HUES6 (cell line): Measurements from ENCODE around the gene IL18.

Experiments used
- H3K27ac ChIP-seq: 2 replicates; pipeline ENCODE4 v1.7.0; 2013; ENCODE audit warnings: low read depth, mild to moderate bottlenecking, low read length, inconsistent platforms
- H3K27me3 ChIP-seq: 2 replicates; pipeline ENCODE4 v1.6.1; 2013; ENCODE audit warnings: low read length; ENCODE audit not compliant: control insufficient read depth, insufficient read depth
- H3K36me3 ChIP-seq: 2 replicates; pipeline ENCODE4 v1.6.1; 2013; ENCODE audit warnings: low read length; ENCODE audit not compliant: control insufficient read depth, insufficient read depth
- H3K4me1 ChIP-seq: 2 replicates; pipeline ENCODE4 v1.6.1; 2013; ENCODE audit warnings: low read length; ENCODE audit not compliant: control insufficient read depth, insufficient read depth
- H3K4me3 ChIP-seq: 2 replicates; pipeline ENCODE4 v1.5.1; 2013; ENCODE audit warnings: low read depth, low read length
- H3K9ac ChIP-seq: one replicate; pipeline ENCODE4 v1.6.1; 2013; ENCODE audit warnings: mild to moderate bottlenecking, low read length
- H3K9me3 ChIP-seq: 2 replicates; pipeline ENCODE4 v1.6.1; 2013; ENCODE audit warnings: low read depth, low read length; ENCODE audit not compliant: control insufficient read depth, insufficient read depth

The IL18 gene

GRCh38 chr11:112186304-112186703, 22.4 kb upstream of the IL18 start:
- Histone ChIP-seq H3K27me3 (no peaks in the 10 kb centered on the region), H3K9me3 (no peaks in the 10 kb centered on the region), H3K4me1 (no peaks in the 10 kb centered on the region), H3K4me3 (no peak overlapping the region), H3K36me3 (no peaks in the 10 kb centered on the region), H3K9ac (no peak overlapping the region), H3K27ac (no peak overlapping the region)

GRCh38 chr11:112185883-112186282, 22.0 kb upstream of the IL18 start:
- Histone ChIP-seq H3K4me3 (no peak overlapping the region), H3K9ac (no peak overlapping the region), H3K27me3 (no peaks in the 10 kb centered on the region), H3K9me3 (no peaks in the 10 kb centered on the region), H3K36me3 (no peaks in the 10 kb centered on the region), H3K27ac (no peak overlapping the region), H3K4me1 (no peaks in the 10 kb centered on the region)

GRCh38 chr11:112182867-112183266, 19.0 kb upstream of the IL18 start:
- no peak overlapping the region for H3K9ac ChIP-seq
- H3K9me3 ChIP-seq: no peaks in the 10 kb centered on the region
- H3K27ac ChIP-seq: no peak overlapping the region
- H3K27me3 ChIP-seq: no peaks in the 10 kb centered on the region
- no peaks in the 10 kb centered on the region for H3K4me1 ChIP-seq
- no peak overlapping the region for H3K4me3 ChIP-seq
- no peaks in the 10 kb centered on the region for H3K36me3 ChIP-seq

GRCh38 chr11:112179601-112180000, 15.7 kb upstream of the IL18 start:
- Histone ChIP-seq H3K9ac (no peak overlapping the region), H3K4me3 (no peak overlapping the region), H3K27ac (no peak overlapping the region), H3K4me1 (no peaks in the 10 kb centered on the region), H3K9me3 (no peaks in the 10 kb centered on the region), H3K27me3 (no peaks in the 10 kb centered on the region), H3K36me3 (no peaks in the 10 kb centered on the region)

- no peak overlapping the region for H3K4me3 ChIP-seq
- no peaks in the 10 kb centered on the region for H3K27me3 ChIP-seq
- no peak overlapping the region for H3K27ac ChIP-seq
- no peaks in the 10 kb centered on the region for H3K9me3 ChIP-seq
- H3K36me3 ChIP-seq: no peaks in the 10 kb centered on the region
- H3K9ac ChIP-seq: no peak overlapping the region
- H3K4me1 ChIP-seq: no peaks in the 10 kb centered on the region
Measured at GRCh38 chr11:112178936-112179335, 15.0 kb upstream of the IL18 start.

GRCh38 chr11:112178428-112178827, 14.5 kb upstream of the IL18 start:
- Histone ChIP-seq H3K4me3 (no peak overlapping the region), H3K27ac (no peak overlapping the region)

GRCh38 chr11:112177589-112177988, 13.7 kb upstream of the IL18 start:
- Histone ChIP-seq H3K27ac (no peak overlapping the region), H3K27me3 (no peaks in the 10 kb centered on the region), H3K36me3 (no peaks in the 10 kb centered on the region), H3K4me3 (no peak overlapping the region), H3K4me1 (no peaks in the 10 kb centered on the region), H3K9me3 (no peaks in the 10 kb centered on the region), H3K9ac (no peak overlapping the region)

More at GRCh38 chr11:112178428-112178827, 14.5 kb upstream of the IL18 start:
- no peak overlapping the region for H3K9ac ChIP-seq
- no peaks in the 10 kb centered on the region for H3K4me1 ChIP-seq
- H3K27me3 ChIP-seq: no peaks in the 10 kb centered on the region
- H3K9me3 ChIP-seq: no peaks in the 10 kb centered on the region
- H3K36me3 ChIP-seq: no peaks in the 10 kb centered on the region

- no peaks in the 10 kb centered on the region for H3K9me3 ChIP-seq
- H3K4me1 ChIP-seq: no peaks in the 10 kb centered on the region
- no peak overlapping the region for H3K4me3 ChIP-seq
- H3K27me3 ChIP-seq: no peaks in the 10 kb centered on the region
- no peaks in the 10 kb centered on the region for H3K36me3 ChIP-seq
- no peak overlapping the region for H3K9ac ChIP-seq
- no peak overlapping the region for H3K27ac ChIP-seq
Measured at GRCh38 chr11:112176077-112176476, 12.2 kb upstream of the IL18 start.

- Histone ChIP-seq H3K4me3 (peak overlapping the region; percentile 49), H3K27me3 (no peaks in the 10 kb centered on the region), H3K27ac (no peak overlapping the region)
Measured at GRCh38 chr11:112175599-112175952, 11.7 kb upstream of the IL18 start.

GRCh38 chr11:112174789-112175598, 11.1 kb upstream of the IL18 start, which contains the start of gene BCO2:
TSS of gene BCO2 (plus strand) at chr11:112175512. CDS start at chr11:112175602, 90 bp downstream.
- Histone ChIP-seq H3K36me3 (no peaks in the 10 kb centered on the region), H3K4me3 (peak within 1 kb of the TSS; percentile 49), H3K9me3 (no peaks in the 10 kb centered on the region), H3K9ac (no peak within 1 kb of the TSS), H3K4me1 (no peaks in the 10 kb centered on the region), H3K27me3 (no peaks in the 10 kb centered on the region), H3K27ac (no peak within 1 kb of the TSS)

More at GRCh38 chr11:112175599-112175952, 11.7 kb upstream of the IL18 start:
- H3K36me3 ChIP-seq: no peaks in the 10 kb centered on the region
- no peak overlapping the region for H3K9ac ChIP-seq
- H3K4me1 ChIP-seq: no peaks in the 10 kb centered on the region
- no peaks in the 10 kb centered on the region for H3K9me3 ChIP-seq

- Histone ChIP-seq H3K4me3 (no peak overlapping the region), H3K27me3 (no peaks in the 10 kb centered on the region), H3K27ac (no peak overlapping the region), H3K4me1 (no peaks in the 10 kb centered on the region), H3K9ac (no peak overlapping the region), H3K36me3 (no peaks in the 10 kb centered on the region), H3K9me3 (no peaks in the 10 kb centered on the region)
Measured at GRCh38 chr11:112173152-112173551, 9.3 kb upstream of the IL18 start.
